ENCODE results near the gene PDIK1L. TPM values are rescaled to one million over a fixed set of nuclear protein-coding genes. Genes with fewer than 3 reads are reported as not detected.

Gene PDIK1L
- total and polyA plus RNA-seq, 2 donors (not counting 3 experiments of a cell fraction or from before 2014, with no cell fraction given), result 1.6 to 5.6 TPM

- TF ChIP-seq JUN (IDR thresholded peaks at IDR 0.05; ENCODE audit: borderline replicate concordance, insufficient read depth, insufficient read length, low read depth), result no peak
- TF ChIP-seq POLR2A (IDR thresholded peaks at IDR 0.05; ENCODE audit: low read depth, low read length), result no peak
- TF ChIP-seq EZH2 (IDR thresholded peaks at IDR 0.05; ENCODE audit: borderline replicate concordance, low read depth, low read length, severe bottlenecking), result no peak
- no peak for TF ChIP-seq MAX (IDR thresholded peaks at IDR 0.05; ENCODE audit: insufficient read depth, insufficient read length)
- TF ChIP-seq GATA2 (IDR thresholded peaks at IDR 0.05; ENCODE audit: insufficient read depth, insufficient read length, low read depth, low read length), result peak; percentile 91
- TF ChIP-seq FOS (IDR thresholded peaks at IDR 0.05; ENCODE audit: borderline replicate concordance, insufficient read depth, low read length), result peak; percentile 58
- TF ChIP-seq MYC (IDR thresholded peaks at IDR 0.05; ENCODE audit: low read depth, low read length), result no peak
- TF ChIP-seq POLR2AphosphoS5 (IDR thresholded peaks at IDR 0.05; ENCODE audit: insufficient read depth, low read depth, low read length), result no peak
- TF ChIP-seq CTCF (IDR thresholded peaks at IDR 0.05; ENCODE audit: extremely low read depth in 1 of 2, insufficient read depth in 1 of 2, low read depth in 1 of 2, low read length in 2 of 2), result no peak
- CTCF ChIA-PET, result interaction anchor here (1.0 to 1.5 kb wide), 4 partner anchors 47 to 320 kb away, joined by 3 to 4 read pairs (median 4); partner anchors contain the start of gene ZNF593
- H3K79me2 ChIP-seq (ENCODE audit: control insufficient read depth, insufficient read depth, low read length), result no peaks in the 10 kb centered on the region
- no peak overlapping the region for H3K4me2 ChIP-seq (ENCODE audit: insufficient read depth, low read length)
- H3K27me3 ChIP-seq (ENCODE audit: control insufficient read depth in 2 of 2, insufficient read depth in 2 of 2, low read length in 2 of 2), result peaks cover 0 to 2% of the 10 kb centered on the region in 2 experiments
- peaks cover 20% of the 10 kb centered on the region for H3K4me1 ChIP-seq (ENCODE audit: control insufficient read depth, extremely low read depth, insufficient read depth, low read length)
- no peaks in the 10 kb centered on the region for H3K36me3 ChIP-seq (ENCODE audit: control insufficient read depth in 2 of 2, extremely low read depth in 1 of 2, insufficient read depth in 2 of 2, low read length in 2 of 2)
- no TSS peak for BruUV-seq (replicated peaks)
- POLR2A ChIA-PET, result no interaction called here
- no peak overlapping the region for H3K27ac ChIP-seq (ENCODE audit: insufficient read depth, low read depth, low read length)
- DNase-seq (ENCODE audit: low read depth, low spot score) (no peak), FAIRE-seq (peak; percentile 66)
- dilution Hi-C loops (cut with MboI; ENCODE audit: extremely low pct_ligation_motif_present, low sequenced_read_pairs), result no loop called here
- H4K20me1 ChIP-seq (replicated peaks; ENCODE audit: control insufficient read depth, extremely low read depth, insufficient read depth, low read length), result no peaks in the 10 kb centered on the region
- peak overlapping the region; percentile 7 for H2AFZ ChIP-seq (ENCODE audit: low read depth, low read length)
- intact Hi-C loops (cut with micrococcal nuclease), result no loop called here
- no peaks in the 10 kb centered on the region for H3K9me1 ChIP-seq (replicated peaks; ENCODE audit: control insufficient read depth, extremely low read depth, insufficient read depth, low read length)
- no peak overlapping the region for H3K4me3 ChIP-seq (replicated peaks in 1 of 3; ENCODE audit: insufficient read depth in 1 of 3, low read depth in 1 of 3, low read length in 3 of 3)
- no peaks in the 10 kb centered on the region for H3K9me3 ChIP-seq (replicated peaks; ENCODE audit: control insufficient read depth, insufficient read depth, low read length)
- no peak overlapping the region for H3K9ac ChIP-seq (replicated peaks; ENCODE audit: extremely low read depth, insufficient read depth, low read length)
These were observed 13.9 kb upstream of the PDIK1L start for GRCh38 chr1:26097696-26098095.
